HL-60 (cell line): Measurements from ENCODE around the gene TICAM1.
A peak's percentile ranks its signal among the peaks of the same experiment; 100 is the strongest.

Experiments
- DNase-seq, 2 experiments: peaks; one replicate each; pipeline ENCODE4 v3.0.0-alpha.2; 2010 to 2020; ENCODE audit warnings: low read depth in 1 of 2, low spot score in 1 of 2
- H3K27ac ChIP-seq: fragments of 250-450 bp; sonication (Bioruptor Pico); replicated peaks from 2 replicates; pipeline ENCODE4 v1.5.1; 2020; ENCODE audit warnings: mild to moderate bottlenecking, moderate library complexity
- H3K27me3 ChIP-seq: fragments of 250-450 bp; sonication (Bioruptor Pico); 2 replicates; pipeline ENCODE4 v1.5.1; 2021; ENCODE audit warnings: mild to moderate bottlenecking, moderate library complexity; ENCODE audit not compliant: insufficient read depth, poor library complexity, severe bottlenecking
- H3K4me3 ChIP-seq: replicated peaks from 2 replicates; pipeline ENCODE4 v1.5.1; 2011; ENCODE audit warnings: mild to moderate bottlenecking, control low read depth, low read length; ENCODE audit not compliant: insufficient read depth
- GABPA ChIP-seq: IDR thresholded peaks from 2 replicates; pipeline ENCODE4 v1.6.1; 2012; ENCODE audit warnings: low read depth
- POLR2AphosphoS5 ChIP-seq: IDR thresholded peaks from 2 replicates; pipeline ENCODE4 v1.6.1; 2012; ENCODE audit warnings: low read depth
- SPI1 ChIP-seq: IDR thresholded peaks from 2 replicates; pipeline ENCODE4 v1.6.1; 2012; ENCODE audit warnings: low read depth, mild to moderate bottlenecking, borderline replicate concordance
- TF ChIP-seq, protein P1 (sequence below): IDR thresholded peaks from 2 replicates; pipeline ENCODE4 v1.6.1; 2012; ENCODE audit warnings: low read depth; ENCODE audit not compliant: insufficient replicate concordance
- TF ChIP-seq, protein P2 (sequence below): IDR thresholded peaks from one replicate; pipeline ENCODE4 v1.5.1; 2011; ENCODE audit warnings: low read length, control low read depth, inconsistent platforms; ENCODE audit not compliant: insufficient read depth

TICAM1 gene

DNA sequence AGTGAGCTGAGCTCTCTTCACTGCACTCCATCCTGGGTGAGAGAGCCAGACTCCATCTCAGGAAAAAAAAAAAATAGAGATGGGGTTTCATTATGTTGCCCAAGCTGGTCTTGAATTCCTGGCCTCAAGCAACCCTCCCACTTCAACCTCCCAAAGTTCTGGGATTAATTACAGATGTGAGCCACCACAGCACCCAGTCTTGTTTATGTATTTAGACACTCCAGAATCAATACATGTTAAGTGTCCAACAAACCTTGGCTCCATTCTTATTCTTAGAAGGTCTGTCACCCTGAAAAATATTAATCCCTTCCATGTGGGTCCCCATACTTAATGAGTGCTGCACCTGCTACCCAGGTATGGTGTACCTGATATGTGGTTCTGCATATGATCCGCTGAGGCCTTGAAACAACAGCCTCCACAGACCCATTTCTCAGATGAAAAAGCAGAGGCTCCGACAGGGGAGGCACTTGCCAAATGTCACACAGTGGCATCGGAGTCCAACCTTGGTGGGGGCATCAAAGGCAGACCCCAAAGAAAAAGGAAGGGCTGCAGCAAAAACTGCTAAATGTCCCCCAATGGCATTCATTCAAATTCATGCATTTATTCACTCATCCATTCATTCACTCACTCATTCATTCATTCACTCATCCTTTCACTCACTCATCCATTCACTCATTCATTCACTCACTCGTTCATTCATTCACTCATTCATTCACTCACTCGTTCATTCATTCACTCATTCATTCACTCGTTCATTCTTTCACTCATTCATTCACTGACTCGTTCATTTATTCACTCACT, 16.7 kb downstream of the TICAM1 start:
- no peaks in the 10 kb centered on the region for H3K27me3 ChIP-seq
- DNase-seq, result no peak
- no peak overlapping the region for H3K27ac ChIP-seq
- no peak overlapping the region for H3K4me3 ChIP-seq
- TF ChIP-seq, protein P1, sequence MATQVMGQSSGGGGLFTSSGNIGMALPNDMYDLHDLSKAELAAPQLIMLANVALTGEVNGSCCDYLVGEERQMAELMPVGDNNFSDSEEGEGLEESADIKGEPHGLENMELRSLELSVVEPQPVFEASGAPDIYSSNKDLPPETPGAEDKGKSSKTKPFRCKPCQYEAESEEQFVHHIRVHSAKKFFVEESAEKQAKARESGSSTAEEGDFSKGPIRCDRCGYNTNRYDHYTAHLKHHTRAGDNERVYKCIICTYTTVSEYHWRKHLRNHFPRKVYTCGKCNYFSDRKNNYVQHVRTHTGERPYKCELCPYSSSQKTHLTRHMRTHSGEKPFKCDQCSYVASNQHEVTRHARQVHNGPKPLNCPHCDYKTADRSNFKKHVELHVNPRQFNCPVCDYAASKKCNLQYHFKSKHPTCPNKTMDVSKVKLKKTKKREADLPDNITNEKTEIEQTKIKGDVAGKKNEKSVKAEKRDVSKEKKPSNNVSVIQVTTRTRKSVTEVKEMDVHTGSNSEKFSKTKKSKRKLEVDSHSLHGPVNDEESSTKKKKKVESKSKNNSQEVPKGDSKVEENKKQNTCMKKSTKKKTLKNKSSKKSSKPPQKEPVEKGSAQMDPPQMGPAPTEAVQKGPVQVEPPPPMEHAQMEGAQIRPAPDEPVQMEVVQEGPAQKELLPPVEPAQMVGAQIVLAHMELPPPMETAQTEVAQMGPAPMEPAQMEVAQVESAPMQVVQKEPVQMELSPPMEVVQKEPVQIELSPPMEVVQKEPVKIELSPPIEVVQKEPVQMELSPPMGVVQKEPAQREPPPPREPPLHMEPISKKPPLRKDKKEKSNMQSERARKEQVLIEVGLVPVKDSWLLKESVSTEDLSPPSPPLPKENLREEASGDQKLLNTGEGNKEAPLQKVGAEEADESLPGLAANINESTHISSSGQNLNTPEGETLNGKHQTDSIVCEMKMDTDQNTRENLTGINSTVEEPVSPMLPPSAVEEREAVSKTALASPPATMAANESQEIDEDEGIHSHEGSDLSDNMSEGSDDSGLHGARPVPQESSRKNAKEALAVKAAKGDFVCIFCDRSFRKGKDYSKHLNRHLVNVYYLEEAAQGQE, result no peak
- no peak for TF ChIP-seq GABPA
- TF ChIP-seq POLR2AphosphoS5, result no peak
- TF ChIP-seq, protein P2, sequence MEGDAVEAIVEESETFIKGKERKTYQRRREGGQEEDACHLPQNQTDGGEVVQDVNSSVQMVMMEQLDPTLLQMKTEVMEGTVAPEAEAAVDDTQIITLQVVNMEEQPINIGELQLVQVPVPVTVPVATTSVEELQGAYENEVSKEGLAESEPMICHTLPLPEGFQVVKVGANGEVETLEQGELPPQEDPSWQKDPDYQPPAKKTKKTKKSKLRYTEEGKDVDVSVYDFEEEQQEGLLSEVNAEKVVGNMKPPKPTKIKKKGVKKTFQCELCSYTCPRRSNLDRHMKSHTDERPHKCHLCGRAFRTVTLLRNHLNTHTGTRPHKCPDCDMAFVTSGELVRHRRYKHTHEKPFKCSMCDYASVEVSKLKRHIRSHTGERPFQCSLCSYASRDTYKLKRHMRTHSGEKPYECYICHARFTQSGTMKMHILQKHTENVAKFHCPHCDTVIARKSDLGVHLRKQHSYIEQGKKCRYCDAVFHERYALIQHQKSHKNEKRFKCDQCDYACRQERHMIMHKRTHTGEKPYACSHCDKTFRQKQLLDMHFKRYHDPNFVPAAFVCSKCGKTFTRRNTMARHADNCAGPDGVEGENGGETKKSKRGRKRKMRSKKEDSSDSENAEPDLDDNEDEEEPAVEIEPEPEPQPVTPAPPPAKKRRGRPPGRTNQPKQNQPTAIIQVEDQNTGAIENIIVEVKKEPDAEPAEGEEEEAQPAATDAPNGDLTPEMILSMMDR, result no peak
- TF ChIP-seq SPI1, result no peak

DNA sequence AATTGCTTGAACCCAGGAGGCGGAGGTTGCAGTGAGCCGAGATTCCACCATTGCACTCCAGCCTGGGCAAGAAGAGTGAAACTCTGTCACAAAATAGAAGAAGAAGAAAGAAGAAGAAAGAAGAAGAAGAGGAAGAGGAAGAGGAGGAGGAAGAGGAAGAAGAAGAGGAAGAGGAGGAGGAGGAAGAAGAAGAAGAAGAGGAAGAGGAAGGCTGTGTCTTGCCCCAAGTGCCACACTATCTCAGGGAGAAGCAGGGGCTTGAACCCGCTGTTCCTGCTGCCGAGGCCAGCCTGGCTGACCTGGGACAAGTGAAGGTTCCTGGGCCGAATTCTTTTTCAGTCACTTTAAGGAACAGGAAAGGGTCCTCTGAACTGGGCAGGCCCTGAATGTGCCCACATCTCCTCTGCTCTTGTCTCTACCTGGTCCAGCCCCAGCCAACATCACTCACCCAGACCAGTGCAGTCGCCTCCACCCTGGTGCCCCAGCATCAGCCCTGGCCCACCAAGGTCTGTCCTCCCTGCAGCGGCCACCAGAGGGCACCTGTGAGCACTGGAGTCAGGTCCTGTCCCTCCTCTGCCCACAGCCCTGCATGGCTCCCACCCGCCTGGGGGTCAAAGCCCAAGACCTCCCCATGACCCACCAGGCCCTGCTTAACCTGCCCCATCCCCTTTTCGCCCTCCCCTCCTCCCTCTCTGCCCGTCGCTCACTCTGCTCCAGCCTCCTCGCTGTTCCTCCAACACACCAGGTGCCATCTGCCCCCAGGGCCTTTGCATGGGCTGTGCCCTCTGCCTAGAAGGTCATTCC, 20.0 kb downstream of the TICAM1 start:
- Histone ChIP-seq H3K4me3 (no peak overlapping the region), H3K27ac (no peak overlapping the region), H3K27me3 (no peaks in the 10 kb centered on the region)
- no peak for TF ChIP-seq POLR2AphosphoS5
- peak; percentile 79; the same call in 1 of the 2 replicates for TF ChIP-seq SPI1
- no peak for TF ChIP-seq GABPA
- TF ChIP-seq, protein P2, result peak; percentile 90
- TF ChIP-seq, protein P1, result no peak
- peak; percentile 62 to 87 for DNase-seq

DNA sequence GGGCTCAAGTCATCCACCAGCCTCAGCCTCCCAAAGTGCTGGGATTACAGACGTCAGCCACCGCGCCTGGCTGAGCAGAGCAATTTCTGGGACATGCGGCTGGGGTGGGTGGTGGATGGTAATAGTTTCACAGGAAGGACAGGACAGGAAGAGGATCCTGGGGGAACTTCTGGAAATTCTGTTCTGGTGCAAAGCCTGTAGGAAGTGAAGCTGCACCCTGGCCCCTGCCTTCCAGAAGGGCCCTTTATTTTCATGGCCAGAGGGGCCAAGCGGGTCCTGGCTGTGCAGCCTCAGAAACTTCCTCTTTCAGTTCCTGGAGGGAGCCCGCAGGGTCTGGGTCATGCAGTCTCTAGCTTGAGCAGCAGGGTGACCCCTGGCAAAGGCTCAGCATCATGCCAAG, 24.3 kb downstream of the TICAM1 start:
- no peaks in the 10 kb centered on the region for H3K27me3 ChIP-seq
- H3K27ac ChIP-seq, result peak overlapping the region; percentile 47
- no peak overlapping the region for H3K4me3 ChIP-seq
- TF ChIP-seq POLR2AphosphoS5 (no peak), GABPA (no peak), SPI1 (no peak)
- TF ChIP-seq, protein P2, result no peak
- TF ChIP-seq, protein P1, result no peak
- peak; percentile 74 to 79 for DNase-seq
